Trophoblast cell (in vitro differentiated cells and primary cell): Measurements from ENCODE around the gene RNF6.

Experiments
- DNase-seq, 2 donors: peaks; one replicate each; pipeline ENCODE4 v3.0.0-alpha.2; 2016
- H2AFZ ChIP-seq: 2 replicates; pipeline ENCODE4 v1.6.1; 2013; ENCODE audit warnings: low read length, moderate library complexity, mild to moderate bottlenecking; ENCODE audit not compliant: insufficient read depth, poor library complexity
- H2AK5ac ChIP-seq: 2 replicates; pipeline ENCODE4 v1.6.1; 2013; ENCODE audit warnings: mild to moderate bottlenecking, low read length
- H2BK120ac ChIP-seq: 2 replicates; pipeline ENCODE4 v1.6.1; 2013; ENCODE audit warnings: low read length, mild to moderate bottlenecking, moderate library complexity; ENCODE audit not compliant: insufficient read depth, poor library complexity
- H2BK12ac ChIP-seq: 2 replicates; pipeline ENCODE4 v1.6.1; 2013; ENCODE audit warnings: mild to moderate bottlenecking, low read length, moderate library complexity
- H2BK5ac ChIP-seq: 2 replicates; pipeline ENCODE4 v1.6.1; 2013; ENCODE audit warnings: low read length, low read depth, moderate library complexity, mild to moderate bottlenecking; ENCODE audit not compliant: poor library complexity
- H3K14ac ChIP-seq: 2 replicates; pipeline ENCODE4 v1.6.1; 2013; ENCODE audit warnings: mild to moderate bottlenecking, low read length
- H3K18ac ChIP-seq: 2 replicates; pipeline ENCODE4 v1.6.1; 2013; ENCODE audit warnings: mild to moderate bottlenecking, low read length
- H3K23ac ChIP-seq: 2 replicates; pipeline ENCODE4 v1.6.1; 2013; ENCODE audit warnings: low read length
- H3K27ac ChIP-seq: 2 replicates; pipeline ENCODE4 v1.5.1; 2013; ENCODE audit warnings: low read depth, mild to moderate bottlenecking, inconsistent platforms, low read length, moderate library complexity
- H3K27me3 ChIP-seq: 2 replicates; pipeline ENCODE4 v1.6.1; 2013; ENCODE audit warnings: inconsistent platforms, mild to moderate bottlenecking, low read length, moderate library complexity; ENCODE audit not compliant: insufficient read depth
- H3K36me3 ChIP-seq, 2 experiments: 1 replicate in 1 of 2; 2 replicates in 1 of 2; pipeline ENCODE4 v1.6.1; 2013; ENCODE audit warnings: low read length in 2 of 2, mild to moderate bottlenecking in 2 of 2, moderate library complexity in 1 of 2; ENCODE audit not compliant: insufficient read depth in 2 of 2, control insufficient read depth in 1 of 2
- H3K4ac ChIP-seq: 2 replicates; pipeline ENCODE4 v1.6.1; 2013; ENCODE audit warnings: low read depth, mild to moderate bottlenecking, low read length, moderate library complexity
- H3K4me1 ChIP-seq, 2 experiments: 1 replicate in 1 of 2; 2 replicates in 1 of 2; pipeline ENCODE4 v1.6.1; 2013; ENCODE audit warnings: low read length in 2 of 2, mild to moderate bottlenecking in 2 of 2, moderate library complexity in 1 of 2; ENCODE audit not compliant: insufficient read depth in 2 of 2, control insufficient read depth in 1 of 2
- H3K4me2 ChIP-seq: 2 replicates; pipeline ENCODE4 v1.6.1; 2013; ENCODE audit warnings: inconsistent platforms, mild to moderate bottlenecking, low read length, moderate library complexity
- H3K4me3 ChIP-seq: 2 replicates; pipeline ENCODE4 v1.5.1; 2013; ENCODE audit warnings: mild to moderate bottlenecking, low read depth, low read length, inconsistent platforms
- H3K79me1 ChIP-seq: one replicate; pipeline ENCODE4 v1.6.1; 2013; ENCODE audit warnings: low read length
- H3K79me2 ChIP-seq: 2 replicates; pipeline ENCODE4 v1.6.1; 2013; ENCODE audit warnings: low read length, mild to moderate bottlenecking; ENCODE audit not compliant: control insufficient read depth, insufficient read depth, poor library complexity
- H3K9ac ChIP-seq: 2 replicates; pipeline ENCODE4 v1.6.1; 2013; ENCODE audit warnings: mild to moderate bottlenecking, low read length
- H3K9me3 ChIP-seq: 2 replicates; pipeline ENCODE4 v1.6.1; 2013; ENCODE audit warnings: low read depth, mild to moderate bottlenecking, control low read depth, inconsistent platforms, low read length; ENCODE audit not compliant: insufficient read depth
- H4K12ac ChIP-seq: 2 replicates; pipeline ENCODE4 v1.6.1; 2013; ENCODE audit warnings: low read depth, mild to moderate bottlenecking, low read length, moderate library complexity
- H4K8ac ChIP-seq: 2 replicates; pipeline ENCODE4 v1.6.1; 2013; ENCODE audit warnings: low read depth, mild to moderate bottlenecking, low read length, moderate library complexity
- H4K91ac ChIP-seq: one replicate; pipeline ENCODE4 v1.6.1; 2013; ENCODE audit warnings: low read depth, mild to moderate bottlenecking, low read length, moderate library complexity
- WGBS: extraction: QIAGEN DNeasy Blood & Tissue Kit; methylation state at CpG from one replicate; pipeline ENCODE4 v1.1.7; 2013; ENCODE audit warnings: missing lambda C conversion rate; ENCODE audit not compliant: insufficient read length, insufficient coverage; ENCODE audit errors: extremely low coverage; 5-methylcytosine and 5-hydroxymethylcytosine counted together

Gene RNF6

GRCh38 chr13:26168237-26168814 lies 53.8 kb downstream of the RNF6 start:
- peaks cover 3 to 7% of the 10 kb centered on the region in 2 experiments for H3K4me1 ChIP-seq
- no peak overlapping the region for H3K4ac ChIP-seq
- H3K27me3 ChIP-seq: no peaks in the 10 kb centered on the region
- no peak overlapping the region for H3K23ac ChIP-seq
- H3K4me2 ChIP-seq: no peak overlapping the region
- no peak overlapping the region for H4K12ac ChIP-seq
- no CpG with 5 or more reads among the region's 6 CpGs for WGBS
- H3K18ac ChIP-seq: no peak overlapping the region
- H3K14ac ChIP-seq: no peak overlapping the region
- no peak overlapping the region for H2AFZ ChIP-seq
- no peak overlapping the region for H4K8ac ChIP-seq
- no peaks in the 10 kb centered on the region for H3K79me2 ChIP-seq
- H4K91ac ChIP-seq: no peak overlapping the region
- H3K79me1 ChIP-seq: no peaks in the 10 kb centered on the region
- H2BK120ac ChIP-seq: no peak overlapping the region
- no peaks in the 10 kb centered on the region for H3K36me3 ChIP-seq
- H3K9me3 ChIP-seq: peaks cover 2% of the 10 kb centered on the region
- no peak overlapping the region for H2BK12ac ChIP-seq
- peak; percentile 61 to 84 for DNase-seq
- H3K27ac ChIP-seq: no peak overlapping the region
- no peak overlapping the region for H3K9ac ChIP-seq
- H2AK5ac ChIP-seq: no peak overlapping the region
- H3K4me3 ChIP-seq: no peak overlapping the region
- no peak overlapping the region for H2BK5ac ChIP-seq

DNA sequence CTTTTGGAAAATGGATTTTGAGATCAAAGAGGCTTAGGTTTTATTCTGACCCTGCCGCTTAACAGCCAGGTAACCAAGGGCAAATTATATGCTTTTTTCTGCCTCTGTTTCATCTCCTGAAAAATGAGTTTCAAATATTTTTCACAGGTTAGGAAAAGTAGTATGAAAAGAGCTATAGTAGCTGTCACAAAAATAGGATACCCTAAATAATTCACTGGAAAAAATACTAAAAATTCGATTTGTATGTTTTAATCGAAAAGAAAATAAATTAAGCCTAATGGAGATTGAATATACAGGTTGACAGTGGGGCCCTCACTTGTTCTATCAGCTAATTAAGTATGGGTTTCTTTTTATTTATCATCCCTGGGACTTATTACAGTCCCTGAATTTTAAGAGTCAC lies 58.3 kb downstream of the RNF6 start:
- Histone ChIP-seq H3K9me3 (peaks cover 2% of the 10 kb centered on the region), H3K79me2 (no peaks in the 10 kb centered on the region)
- WGBS: no CpG with 5 or more reads among the region's 3 CpGs

More for the DNA sequence above, 58.3 kb downstream of the RNF6 start:
- no peak overlapping the region for H3K14ac ChIP-seq
- no peak overlapping the region for H2AFZ ChIP-seq
- no peak overlapping the region for H3K18ac ChIP-seq
- no peak overlapping the region for H3K9ac ChIP-seq
- H3K27me3 ChIP-seq: no peaks in the 10 kb centered on the region
- H4K8ac ChIP-seq: no peak overlapping the region
- H3K36me3 ChIP-seq: no peaks in the 10 kb centered on the region
- no peak overlapping the region for H4K91ac ChIP-seq
- H3K79me1 ChIP-seq: no peaks in the 10 kb centered on the region
- H2BK5ac ChIP-seq: no peak overlapping the region
- H2AK5ac ChIP-seq: no peak overlapping the region
- H3K27ac ChIP-seq: no peak overlapping the region
- no peak overlapping the region for H2BK12ac ChIP-seq
- no peak overlapping the region for H3K4me3 ChIP-seq
- no peak overlapping the region for H2BK120ac ChIP-seq
- H3K4me2 ChIP-seq: no peak overlapping the region
- H3K23ac ChIP-seq: no peak overlapping the region
- H3K4ac ChIP-seq: no peak overlapping the region
- H4K12ac ChIP-seq: no peak overlapping the region
- DNase-seq: no peak
- peaks cover 3 to 6% of the 10 kb centered on the region in 2 experiments for H3K4me1 ChIP-seq
